Fibroblast of mammary gland (primary cell): ENCODE measurements around the gene ZBTB25.

Experiments used
- DNase-seq: peaks from one replicate; pipeline ENCODE4 v3.0.0-alpha.2; 2010; ENCODE audit warnings: low read depth
- H3K4me3 ChIP-seq: 2 replicates; pipeline ENCODE4 v1.5.1; 2011; ENCODE audit warnings: low read depth, mild to moderate bottlenecking, low read length, moderate library complexity; ENCODE audit not compliant: control insufficient read depth
- TF ChIP-seq, protein P1 (sequence below): conservative IDR thresholded peaks from 2 replicates; pipeline ENCODE4 v1.5.1; 2011; ENCODE audit warnings: low read depth, low read length, inconsistent platforms; ENCODE audit not compliant: control insufficient read depth, insufficient read depth

The ZBTB25 gene

DNA sequence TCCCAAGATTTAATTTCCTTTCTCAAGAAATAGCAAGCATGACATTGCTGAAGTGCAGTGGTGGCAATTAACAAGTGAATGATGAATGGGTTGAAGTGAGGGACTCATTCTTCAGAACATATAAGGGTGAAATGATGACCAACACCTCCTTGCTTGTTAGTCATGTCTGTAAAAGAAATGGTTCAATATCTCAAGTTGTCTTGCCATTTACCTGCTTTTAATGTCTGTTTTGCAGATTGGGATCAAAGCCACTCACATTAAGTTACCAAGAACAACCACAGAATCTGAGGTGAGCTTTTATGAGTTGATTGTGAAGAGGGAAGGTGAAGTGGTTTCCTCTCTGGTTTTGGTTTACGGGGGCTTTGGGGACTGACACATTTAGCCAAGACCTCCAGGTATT lies 91.4 kb downstream of the ZBTB25 start:
- TF ChIP-seq, protein P1, sequence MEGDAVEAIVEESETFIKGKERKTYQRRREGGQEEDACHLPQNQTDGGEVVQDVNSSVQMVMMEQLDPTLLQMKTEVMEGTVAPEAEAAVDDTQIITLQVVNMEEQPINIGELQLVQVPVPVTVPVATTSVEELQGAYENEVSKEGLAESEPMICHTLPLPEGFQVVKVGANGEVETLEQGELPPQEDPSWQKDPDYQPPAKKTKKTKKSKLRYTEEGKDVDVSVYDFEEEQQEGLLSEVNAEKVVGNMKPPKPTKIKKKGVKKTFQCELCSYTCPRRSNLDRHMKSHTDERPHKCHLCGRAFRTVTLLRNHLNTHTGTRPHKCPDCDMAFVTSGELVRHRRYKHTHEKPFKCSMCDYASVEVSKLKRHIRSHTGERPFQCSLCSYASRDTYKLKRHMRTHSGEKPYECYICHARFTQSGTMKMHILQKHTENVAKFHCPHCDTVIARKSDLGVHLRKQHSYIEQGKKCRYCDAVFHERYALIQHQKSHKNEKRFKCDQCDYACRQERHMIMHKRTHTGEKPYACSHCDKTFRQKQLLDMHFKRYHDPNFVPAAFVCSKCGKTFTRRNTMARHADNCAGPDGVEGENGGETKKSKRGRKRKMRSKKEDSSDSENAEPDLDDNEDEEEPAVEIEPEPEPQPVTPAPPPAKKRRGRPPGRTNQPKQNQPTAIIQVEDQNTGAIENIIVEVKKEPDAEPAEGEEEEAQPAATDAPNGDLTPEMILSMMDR, result no peak
- DNase-seq, result no peak

DNA sequence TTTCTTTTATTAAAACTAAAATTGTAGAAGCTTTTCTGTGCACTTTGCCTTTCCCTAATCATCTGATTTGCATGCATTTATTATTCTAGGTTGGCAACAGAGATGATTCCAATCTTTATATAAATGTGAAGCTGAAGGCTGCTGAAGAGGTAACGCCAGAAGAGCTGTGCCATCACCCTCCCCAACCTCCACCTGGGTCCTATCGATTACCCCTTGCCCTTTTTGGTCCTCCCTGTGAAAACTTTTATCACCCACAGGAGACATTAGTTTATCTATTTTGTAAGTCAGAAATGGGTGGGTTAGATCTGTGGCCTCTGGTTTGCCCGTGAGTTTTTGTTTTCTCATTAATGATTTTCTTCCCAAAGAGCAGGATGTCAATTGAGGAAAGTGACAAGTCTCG lies 92.6 kb downstream of the ZBTB25 start:
- no peak for DNase-seq
- TF ChIP-seq, protein P1, result no peak
- H3K4me3 ChIP-seq, result no peak overlapping the region

More for the DNA sequence above, 91.4 kb downstream of the ZBTB25 start:
- H3K4me3 ChIP-seq, result no peak overlapping the region

DNA sequence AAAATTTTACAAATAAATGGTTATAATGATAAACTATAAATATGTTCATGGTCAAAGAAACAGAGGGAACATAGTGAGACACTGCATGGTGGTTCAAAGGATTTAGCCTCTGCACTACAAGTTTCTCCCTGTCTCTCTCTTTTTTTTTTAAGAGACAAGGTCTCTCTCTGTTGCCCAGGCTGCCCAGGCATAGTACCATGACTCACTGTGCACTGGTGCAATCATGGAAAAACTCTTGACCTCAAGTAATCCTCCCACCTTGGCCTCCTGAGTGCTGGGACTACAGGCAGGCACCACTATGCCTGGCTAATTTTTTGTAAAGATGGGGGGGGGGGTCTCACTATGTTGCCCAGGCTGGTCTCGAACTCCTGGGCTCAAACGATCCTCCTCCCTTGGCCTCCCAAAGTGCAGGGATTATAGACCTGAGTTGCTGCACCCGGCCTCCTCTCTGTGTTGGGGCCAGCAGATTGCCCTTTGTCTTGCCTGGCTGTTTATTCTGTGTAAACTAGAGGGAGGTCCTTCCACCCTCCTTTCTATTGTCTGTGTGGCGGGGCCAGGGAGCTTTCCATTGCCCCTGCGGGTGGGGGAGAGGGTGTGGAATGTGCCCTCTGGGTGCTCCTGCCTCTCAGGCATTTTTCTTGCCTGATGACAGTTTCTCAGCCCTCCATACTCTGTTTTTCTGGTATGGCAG lies 93.4 kb downstream of the ZBTB25 start:
- TF ChIP-seq, protein P1, result no peak
- peak; percentile 51 for DNase-seq
- H3K4me3 ChIP-seq, result no peak overlapping the region

DNA sequence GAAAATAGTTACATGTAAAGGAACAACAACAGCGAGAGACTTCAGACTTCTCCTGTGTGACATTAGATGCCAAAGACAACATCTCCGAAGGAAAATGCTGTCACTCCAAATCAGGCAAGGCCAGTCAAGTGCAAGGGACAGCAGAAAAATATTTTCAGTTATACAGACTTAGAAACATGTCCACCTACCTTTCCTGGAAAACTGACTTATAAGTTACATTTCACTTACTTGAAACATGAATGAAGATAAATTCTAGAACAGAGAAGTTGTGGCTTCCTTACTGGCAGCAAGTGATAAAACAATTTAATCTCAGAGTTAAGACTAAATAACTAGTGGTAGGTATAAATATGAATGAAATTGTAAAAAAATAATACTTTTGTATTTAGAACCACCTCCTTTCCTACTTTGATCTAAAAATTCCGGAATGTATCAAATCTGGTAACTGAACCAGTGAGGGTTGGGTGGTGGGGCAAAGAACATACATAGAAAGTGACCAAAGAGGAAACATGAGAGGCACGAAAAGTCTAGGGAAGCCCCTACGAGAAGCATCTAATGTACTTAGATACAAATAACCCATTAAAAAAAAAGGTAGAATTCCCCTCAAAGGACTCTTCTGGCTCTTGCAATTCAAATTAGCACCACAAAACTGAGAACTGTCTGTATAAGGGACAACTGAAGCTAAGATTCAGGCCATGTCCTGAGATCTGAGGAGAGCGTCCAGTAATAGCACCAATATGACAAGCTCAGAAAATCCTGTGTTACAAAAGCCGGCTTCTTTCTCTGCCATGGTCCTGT lies 94.3 kb downstream of the ZBTB25 start:
- DNase-seq, result no peak
- TF ChIP-seq, protein P1, result no peak
- H3K4me3 ChIP-seq, result no peak overlapping the region

DNA sequence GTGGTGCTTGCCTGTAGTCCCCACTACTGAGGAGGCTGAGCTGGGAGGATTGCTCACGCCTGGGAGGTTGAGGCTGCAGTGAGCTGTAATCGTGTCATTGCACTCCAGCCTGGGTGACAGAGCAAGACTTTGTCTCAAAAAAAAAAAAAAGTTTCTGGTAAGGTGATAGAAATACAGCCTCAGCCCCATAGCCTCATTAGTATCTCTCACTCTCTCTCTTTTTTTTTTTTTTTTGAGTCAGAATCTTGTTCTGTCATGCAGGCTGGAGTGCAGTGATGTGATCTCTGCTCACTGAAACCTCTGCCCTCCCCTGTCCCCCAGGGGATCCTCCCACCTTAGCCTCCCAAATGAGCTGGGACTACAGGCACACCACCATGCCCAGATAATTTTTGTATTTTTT lies 96.3 kb downstream of the ZBTB25 start:
- DNase-seq, result no peak
- TF ChIP-seq, protein P1, result no peak
- H3K4me3 ChIP-seq, result no peak overlapping the region

DNA sequence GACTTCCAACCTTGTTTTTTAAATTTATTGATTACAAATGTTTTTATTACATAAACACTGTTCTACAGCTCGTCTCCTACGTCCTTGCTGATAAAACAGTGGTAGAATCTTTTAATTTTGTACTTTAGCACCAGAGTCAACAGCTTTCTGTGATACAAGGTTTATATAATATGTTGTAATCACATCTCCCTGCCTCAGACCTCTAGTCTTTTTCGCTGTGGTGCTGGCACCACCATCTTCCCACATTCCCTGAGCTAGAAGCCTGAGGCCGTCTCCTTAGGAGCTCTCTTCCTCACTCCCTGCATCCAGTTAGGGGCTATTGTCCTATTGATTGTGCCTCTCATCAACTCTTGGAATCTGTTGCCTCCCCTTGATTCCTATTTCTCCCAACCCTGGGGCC lies 98.3 kb downstream of the ZBTB25 start:
- H3K4me3 ChIP-seq, result no peak overlapping the region
- TF ChIP-seq, protein P1, result no peak
- no peak for DNase-seq
